ENCODE measurements around the gene LZTS3. TPM values are rescaled to one million over a fixed set of nuclear protein-coding genes. Genes with fewer than 3 reads are reported as not detected.
"Not testable (repeated sequence)": the region's sequence is repeated elsewhere in the genome, so short reads cannot be mapped to it uniquely, and the experiment has no call there.

The LZTS3 gene
- polyA plus RNA-seq, 10 donors, result 2.6 to 4.3 (median 3.3) TPM

GRCh38 chr20:3193806-3194616 lies 20.7 kb upstream of the LZTS3 start:
- no peak for DNase-seq

- DNase-seq, result no peak
These were observed 19.1 kb upstream of the LZTS3 start for GRCh38 chr20:3192226-3193015.

- no peak for DNase-seq
These were observed 17.3 kb upstream of the LZTS3 start for GRCh38 chr20:3190681-3191111.

GRCh38 chr20:3189561-3190131 lies 16.3 kb upstream of the LZTS3 start:
- DNase-seq, result no peak

GRCh38 chr20:3188823-3189413 lies 15.6 kb upstream of the LZTS3 start:
- no peak for DNase-seq

GRCh38 chr20:3187861-3188260 lies 14.5 kb upstream of the LZTS3 start:
- not testable (repeated sequence) for DNase-seq

- no peak for DNase-seq
These were observed 10.7 kb upstream of the LZTS3 start for GRCh38 chr20:3183896-3184612.

- not testable (repeated sequence) for DNase-seq
These were observed 9.1 kb upstream of the LZTS3 start for GRCh38 chr20:3182429-3182828.

- no peak for DNase-seq
These were observed 7.9 kb upstream of the LZTS3 start for GRCh38 chr20:3181270-3181669.

- no peak for DNase-seq
These were observed 7.0 kb upstream of the LZTS3 start for GRCh38 chr20:3180319-3180718.

- no peak for DNase-seq
These were observed 4.6 kb upstream of the LZTS3 start for GRCh38 chr20:3177746-3178485.

- no peak for DNase-seq
These were observed 1.9 kb upstream of the LZTS3 start for GRCh38 chr20:3175270-3175669.

GRCh38 chr20:3174442-3175261 lies 1.3 kb upstream of the LZTS3 start:
- no peak for DNase-seq

- peak in 2 of 3 donors; percentile 85 to 95 for DNase-seq
These were observed 477 bp upstream of the LZTS3 start for GRCh38 chr20:3173610-3174441.

GRCh38 chr20:3172126-3172932 lies 1.0 kb downstream of the LZTS3 start:
- DNase-seq, result no peak

- DNase-seq, result no peak
These were observed 1.8 kb downstream of the LZTS3 start for GRCh38 chr20:3171391-3172125.
